ENCODE measurements around the gene GYPC.
"Not testable (repeated sequence)": the region's sequence is repeated elsewhere in the genome, so short reads cannot be mapped to it uniquely, and the experiment has no call there.

GYPC gene

DNA sequence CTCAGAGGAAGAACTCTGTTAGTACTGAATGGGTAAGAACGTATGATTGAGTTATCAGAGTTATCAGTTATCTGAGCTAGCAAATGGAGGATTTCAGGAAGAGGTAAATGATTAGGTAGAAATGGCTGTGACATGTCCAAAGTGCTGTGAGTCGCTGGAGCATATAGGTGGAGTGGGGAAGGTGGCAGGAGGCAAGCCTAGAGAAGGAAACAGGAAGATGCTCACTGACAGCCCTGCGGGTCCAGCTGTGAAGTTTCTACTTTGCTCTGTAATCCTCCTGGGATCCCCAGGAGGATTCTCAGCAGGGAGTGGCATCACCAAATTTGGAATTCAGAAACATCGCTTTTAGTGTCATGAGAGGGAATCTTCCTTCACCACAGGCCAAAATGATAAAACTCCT is 52.0 kb downstream of the GYPC start:
- intact Hi-C loops (cut with micrococcal nuclease), result no loop called here
- no peaks in the 10 kb centered on the region for H3K27me3 Mint-ChIP-seq
- no peaks in the 10 kb centered on the region for H3K9me3 Mint-ChIP-seq
- no peak overlapping the region for H3K27ac Mint-ChIP-seq
- no peaks in the 10 kb centered on the region for H3K4me1 Mint-ChIP-seq (ENCODE audit: low read depth)
- H3K36me3 Mint-ChIP-seq (ENCODE audit: low read depth), result no peaks in the 10 kb centered on the region
- H3K4me3 Mint-ChIP-seq, result no peak overlapping the region

GRCh38 chr2:126714191-126714965 is 58.4 kb downstream of the GYPC start:
- H3K36me3 Mint-ChIP-seq (ENCODE audit: low read depth), result no peaks in the 10 kb centered on the region
- H3K4me1 Mint-ChIP-seq (ENCODE audit: low read depth), result peaks cover 18% of the 10 kb centered on the region
- no peak overlapping the region for H3K27ac Mint-ChIP-seq
- no peak overlapping the region for H3K4me3 Mint-ChIP-seq
- intact Hi-C loops (cut with micrococcal nuclease), result no loop called here
- peaks cover 3% of the 10 kb centered on the region for H3K27me3 Mint-ChIP-seq
- no peaks in the 10 kb centered on the region for H3K9me3 Mint-ChIP-seq

DNA sequence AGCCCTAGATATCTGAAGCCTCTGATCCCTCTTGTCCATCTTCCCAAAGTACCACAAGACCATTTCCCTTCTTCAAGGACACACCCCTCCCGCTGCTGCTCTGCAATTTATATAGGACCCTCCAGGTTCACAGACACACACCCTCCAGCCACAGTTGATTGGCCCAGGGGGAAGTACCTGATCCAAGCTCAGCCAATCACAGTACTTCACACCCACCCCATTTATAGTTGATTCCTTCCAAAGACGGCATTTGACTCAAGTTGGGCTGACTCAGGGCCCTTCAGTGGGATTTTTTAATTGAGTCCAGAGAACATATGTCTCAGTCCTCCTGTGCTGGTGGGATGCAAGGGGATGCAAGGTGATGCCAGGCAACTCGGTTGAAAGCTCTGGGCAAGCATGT is 59.2 kb downstream of the GYPC start:
- H3K27me3 Mint-ChIP-seq, result peaks cover 3% of the 10 kb centered on the region
- intact Hi-C loops (cut with micrococcal nuclease), result no loop called here
- no peak overlapping the region for H3K4me3 Mint-ChIP-seq
- H3K27ac Mint-ChIP-seq, result no peak overlapping the region
- peaks cover 26% of the 10 kb centered on the region for H3K4me1 Mint-ChIP-seq (ENCODE audit: low read depth)
- no peaks in the 10 kb centered on the region for H3K36me3 Mint-ChIP-seq (ENCODE audit: low read depth)
- no peaks in the 10 kb centered on the region for H3K9me3 Mint-ChIP-seq

DNA sequence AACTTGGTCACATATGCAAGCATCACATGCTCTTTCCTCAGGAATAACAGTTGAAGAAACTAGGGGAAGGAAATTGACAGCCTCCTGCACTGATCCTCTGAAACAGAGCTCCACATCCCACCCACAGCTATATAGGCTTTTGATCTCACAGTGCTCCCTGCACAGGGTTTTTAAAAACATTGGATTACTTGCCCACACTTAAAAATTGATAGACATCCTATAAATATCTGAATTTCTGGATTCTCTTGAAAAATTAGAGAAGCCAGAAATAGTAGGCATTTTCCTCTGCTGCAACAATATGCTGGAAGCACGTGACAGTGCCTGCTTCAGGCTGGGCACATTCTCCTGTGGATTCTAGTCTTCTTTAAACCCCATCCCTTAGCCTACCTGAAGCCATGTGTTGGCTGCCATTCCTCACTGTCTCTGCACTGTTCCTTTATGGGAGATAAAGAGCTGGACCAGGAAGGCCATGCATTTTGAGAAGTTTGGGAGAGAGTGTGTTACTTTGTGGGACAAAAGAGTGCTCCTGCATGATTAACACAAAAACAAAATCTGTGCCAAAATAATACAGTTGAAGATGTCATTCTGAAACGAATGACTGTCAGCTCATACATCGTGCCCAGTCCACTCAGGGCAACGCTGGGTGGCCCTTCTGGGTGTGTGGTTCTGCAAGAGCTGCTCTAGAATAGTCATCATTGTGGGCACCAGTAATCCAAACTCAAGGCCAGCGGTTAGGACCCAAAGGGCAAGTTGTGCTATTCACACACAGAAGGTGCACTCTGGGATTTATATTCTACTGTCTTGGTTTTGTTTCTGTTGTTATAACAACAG is 59.8 kb downstream of the GYPC start:
- H3K27me3 Mint-ChIP-seq, result peaks cover 3% of the 10 kb centered on the region
- intact Hi-C loops (cut with micrococcal nuclease), result no loop called here
- H3K27ac Mint-ChIP-seq, result no peak overlapping the region
- H3K36me3 Mint-ChIP-seq (ENCODE audit: low read depth), result no peaks in the 10 kb centered on the region
- no peak overlapping the region for H3K4me3 Mint-ChIP-seq
- H3K9me3 Mint-ChIP-seq, result no peaks in the 10 kb centered on the region
- H3K4me1 Mint-ChIP-seq (ENCODE audit: low read depth), result peaks cover 32% of the 10 kb centered on the region

DNA sequence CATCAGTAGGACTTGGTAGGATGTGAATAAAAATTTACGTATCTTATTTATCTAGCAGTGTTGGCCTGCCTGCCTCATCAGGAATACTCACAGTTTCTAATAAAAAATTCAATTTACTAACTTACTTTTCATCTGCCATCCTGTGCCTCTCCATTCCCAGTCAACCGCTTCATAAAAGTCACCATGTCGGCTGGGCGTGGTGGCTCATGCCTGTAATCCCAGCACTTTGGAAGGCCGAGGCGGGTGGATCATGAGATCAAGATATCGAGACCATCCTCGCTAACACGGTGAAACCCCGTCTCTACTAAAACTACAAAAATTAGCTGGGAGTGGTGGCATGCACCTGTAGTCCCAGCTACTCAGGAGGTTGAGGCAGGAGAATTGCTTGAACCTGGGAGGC is 61.3 kb downstream of the GYPC start:
- H3K27ac Mint-ChIP-seq; H3K36me3 Mint-ChIP-seq (ENCODE audit: low read depth); H3K4me3 Mint-ChIP-seq; H3K9me3 Mint-ChIP-seq; intact Hi-C loops (cut with micrococcal nuclease); H3K27me3 Mint-ChIP-seq: not testable (repeated sequence)
- H3K4me1 Mint-ChIP-seq (ENCODE audit: low read depth), result peaks cover 33% of the 10 kb centered on the region

DNA sequence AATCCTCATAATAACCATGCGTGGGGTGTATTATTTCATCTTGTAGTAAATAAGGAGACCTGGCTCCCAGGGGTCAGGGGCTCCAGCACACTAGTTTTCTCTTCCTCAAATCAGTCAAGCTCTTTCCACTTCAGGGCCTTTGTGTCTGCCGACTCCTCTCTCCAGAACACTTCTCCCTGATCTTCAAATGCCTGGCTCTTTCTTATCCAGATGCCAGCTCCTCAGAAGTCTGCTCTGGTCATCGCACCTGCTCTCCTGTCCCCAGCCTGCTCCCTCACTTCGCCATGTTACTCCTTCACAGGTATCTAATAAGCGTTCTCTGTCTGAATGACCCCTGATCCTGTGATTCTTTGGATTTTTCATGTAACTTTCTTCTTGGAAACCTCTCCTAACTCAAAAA is 62.0 kb downstream of the GYPC start:
- intact Hi-C loops (cut with micrococcal nuclease), result no loop called here
- no peak overlapping the region for H3K4me3 Mint-ChIP-seq
- no peaks in the 10 kb centered on the region for H3K9me3 Mint-ChIP-seq
- peaks cover 3% of the 10 kb centered on the region for H3K27me3 Mint-ChIP-seq
- no peak overlapping the region for H3K27ac Mint-ChIP-seq
- peaks cover 33% of the 10 kb centered on the region for H3K4me1 Mint-ChIP-seq (ENCODE audit: low read depth)
- H3K36me3 Mint-ChIP-seq (ENCODE audit: low read depth), result no peaks in the 10 kb centered on the region

DNA sequence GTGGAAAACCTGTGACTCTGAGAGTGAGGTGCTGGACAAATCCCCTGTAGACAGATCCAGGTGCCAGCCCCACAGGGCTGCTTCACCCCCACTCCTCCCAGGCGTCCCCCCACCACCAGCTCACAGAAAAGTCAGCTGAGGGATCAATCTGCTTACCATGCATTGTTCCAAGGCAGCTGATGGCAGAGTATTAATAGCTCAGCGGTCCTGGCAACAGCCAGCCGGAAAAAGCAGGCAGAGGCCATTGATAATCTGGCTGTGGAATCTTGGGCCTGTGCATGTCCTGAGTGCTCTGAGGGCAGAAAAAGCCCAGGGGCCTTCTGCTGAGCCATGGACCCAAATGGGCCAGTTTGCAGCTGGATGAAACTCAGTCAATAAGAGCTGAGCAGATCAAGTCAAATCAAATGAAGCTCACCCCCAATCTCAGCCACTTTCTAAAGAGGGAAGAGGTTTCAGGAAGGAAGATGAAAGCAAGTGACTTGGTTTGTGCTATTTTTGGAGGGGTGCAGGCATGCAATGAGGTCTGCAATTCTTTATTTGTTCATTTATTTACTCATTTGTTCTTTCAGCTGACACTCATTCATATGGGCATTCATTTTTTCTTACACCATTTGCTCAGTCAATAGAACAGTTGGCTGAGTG is 63.4 kb downstream of the GYPC start:
- Mint-ChIP-seq H3K36me3 (ENCODE audit: low read depth) (no peaks in the 10 kb centered on the region), H3K27me3 (peaks cover 3% of the 10 kb centered on the region), H3K27ac (no peak overlapping the region), H3K4me3 (no peak overlapping the region), H3K9me3 (no peaks in the 10 kb centered on the region), H3K4me1 (ENCODE audit: low read depth) (peaks cover 26% of the 10 kb centered on the region)
- intact Hi-C loops (cut with micrococcal nuclease), result no loop called here

DNA sequence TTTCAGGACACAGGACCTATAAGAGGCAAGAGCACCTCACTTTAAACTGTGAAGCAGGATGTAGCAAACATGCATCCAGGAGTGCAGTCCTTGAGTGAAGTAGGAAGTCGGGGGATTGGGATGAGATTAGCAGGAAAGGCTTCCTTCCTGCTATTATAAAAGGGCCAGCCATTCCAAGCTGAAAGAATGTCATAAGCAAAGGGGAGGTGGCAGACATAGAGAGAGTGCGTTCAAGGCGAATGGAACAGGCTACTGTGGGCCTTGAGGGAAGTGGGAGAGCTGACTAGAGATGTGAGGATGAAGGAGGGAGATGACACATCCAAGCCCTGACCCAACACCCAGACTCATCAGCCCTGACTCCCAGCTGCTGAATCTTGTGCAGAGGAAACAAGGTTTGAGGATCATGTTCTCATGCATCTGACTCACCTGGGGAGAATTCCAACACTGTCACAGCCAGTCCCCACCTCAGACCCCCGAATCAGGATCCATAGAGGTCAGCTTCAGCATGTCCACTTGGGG is 63.9 kb downstream of the GYPC start:
- Mint-ChIP-seq H3K9me3 (peaks cover 2% of the 10 kb centered on the region), H3K27ac (no peak overlapping the region), H3K4me3 (no peak overlapping the region), H3K27me3 (peaks cover 3% of the 10 kb centered on the region), H3K4me1 (ENCODE audit: low read depth) (peaks cover 20% of the 10 kb centered on the region), H3K36me3 (ENCODE audit: low read depth) (no peaks in the 10 kb centered on the region)
- intact Hi-C loops (cut with micrococcal nuclease), result no loop called here

DNA sequence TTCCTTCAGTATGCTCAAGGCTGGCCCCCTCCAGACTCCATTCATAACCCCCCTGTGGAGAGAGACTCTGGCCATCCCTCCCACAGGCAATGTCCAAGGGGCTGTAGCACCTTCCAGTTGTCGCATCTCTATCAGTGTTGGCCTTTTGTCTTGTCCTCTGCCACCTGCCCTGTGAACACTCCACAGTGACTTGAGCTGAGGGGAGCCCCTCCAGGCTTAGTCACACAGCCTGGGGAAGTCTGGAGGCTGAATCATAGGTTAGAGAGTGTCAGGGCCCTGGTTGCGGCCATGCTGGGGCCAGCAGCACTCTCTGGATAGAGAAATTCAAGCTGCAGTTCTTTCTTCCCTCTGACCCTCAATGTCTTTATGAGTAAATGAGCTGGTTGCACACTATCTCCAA is 64.7 kb downstream of the GYPC start:
- Mint-ChIP-seq H3K36me3 (ENCODE audit: low read depth) (no peaks in the 10 kb centered on the region), H3K27me3 (peaks cover 6% of the 10 kb centered on the region), H3K4me3 (no peak overlapping the region), H3K4me1 (ENCODE audit: low read depth) (peaks cover 17% of the 10 kb centered on the region), H3K27ac (no peak overlapping the region), H3K9me3 (peaks cover 9% of the 10 kb centered on the region)
- intact Hi-C loops (cut with micrococcal nuclease), result no loop called here

- intact Hi-C loops (cut with micrococcal nuclease), result no loop called here
- Mint-ChIP-seq H3K4me1 (ENCODE audit: low read depth) (peaks cover 17% of the 10 kb centered on the region), H3K9me3 (peaks cover 15% of the 10 kb centered on the region), H3K27ac (no peak overlapping the region), H3K27me3 (peaks cover 6% of the 10 kb centered on the region), H3K4me3 (no peak overlapping the region), H3K36me3 (ENCODE audit: low read depth) (no peaks in the 10 kb centered on the region)
Observed at GRCh38 chr2:126722081-126722480, 66.1 kb downstream of the GYPC start.

GRCh38 chr2:126722546-126722945 is 66.6 kb downstream of the GYPC start:
- Mint-ChIP-seq H3K27me3 (peaks cover 6% of the 10 kb centered on the region), H3K4me3 (no peak overlapping the region), H3K27ac (no peak overlapping the region), H3K4me1 (ENCODE audit: low read depth) (peaks cover 17% of the 10 kb centered on the region), H3K9me3 (peaks cover 15% of the 10 kb centered on the region), H3K36me3 (ENCODE audit: low read depth) (no peaks in the 10 kb centered on the region)
- intact Hi-C loops (cut with micrococcal nuclease), result no loop called here

DNA sequence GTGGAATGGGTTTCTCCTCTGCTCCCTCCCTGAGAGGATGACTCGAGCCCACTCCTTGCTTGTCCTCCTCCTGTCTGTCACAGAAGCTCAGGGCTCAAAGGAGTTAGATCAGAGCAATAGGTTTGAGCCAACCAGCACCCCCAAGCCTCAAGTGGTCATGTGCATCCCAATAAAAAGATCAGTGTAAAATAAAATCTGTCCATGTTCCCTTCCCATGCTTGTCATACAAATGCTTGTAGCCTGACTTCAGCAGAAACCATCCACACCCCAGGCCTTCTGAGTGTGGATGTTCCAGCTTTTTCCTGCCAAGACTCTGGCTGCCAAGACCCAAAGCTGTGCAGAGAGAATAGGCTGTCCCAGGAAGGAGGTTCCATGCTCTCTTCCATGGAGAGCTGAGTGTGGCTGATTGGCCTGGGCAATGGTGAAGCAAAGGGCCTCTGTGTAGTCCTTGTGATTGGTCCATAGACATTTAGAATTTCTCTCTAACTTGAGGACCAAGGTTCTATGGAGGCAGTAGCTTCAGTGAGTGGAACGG is 67.4 kb downstream of the GYPC start:
- intact Hi-C loops (cut with micrococcal nuclease), result no loop called here
- Mint-ChIP-seq H3K4me1 (ENCODE audit: low read depth) (peaks cover 17% of the 10 kb centered on the region), H3K27ac (no peak overlapping the region), H3K36me3 (ENCODE audit: low read depth) (no peaks in the 10 kb centered on the region), H3K27me3 (peaks cover 2% of the 10 kb centered on the region), H3K4me3 (no peak overlapping the region), H3K9me3 (peaks cover 15% of the 10 kb centered on the region)

GRCh38 chr2:126725580-126725979 is 69.6 kb downstream of the GYPC start:
- intact Hi-C loops (cut with micrococcal nuclease), result no loop called here
- no peak overlapping the region for H3K27ac Mint-ChIP-seq
- no peaks in the 10 kb centered on the region for H3K36me3 Mint-ChIP-seq (ENCODE audit: low read depth)
- H3K4me1 Mint-ChIP-seq (ENCODE audit: low read depth), result peaks cover 3% of the 10 kb centered on the region
- peaks cover 2% of the 10 kb centered on the region for H3K27me3 Mint-ChIP-seq
- H3K4me3 Mint-ChIP-seq, result no peak overlapping the region
- peaks cover 15% of the 10 kb centered on the region for H3K9me3 Mint-ChIP-seq

- no peak overlapping the region for H3K4me3 Mint-ChIP-seq
Observed at GRCh38 chr2:126729896-126730295, 73.9 kb downstream of the GYPC start.

More at GRCh38 chr2:126729896-126730295, 73.9 kb downstream of the GYPC start:
- no peaks in the 10 kb centered on the region for H3K36me3 Mint-ChIP-seq (ENCODE audit: low read depth)
- intact Hi-C loops (cut with micrococcal nuclease), result no loop called here
- H3K27me3 Mint-ChIP-seq, result peaks cover 4% of the 10 kb centered on the region
- H3K27ac Mint-ChIP-seq, result no peak overlapping the region
- peaks cover 13% of the 10 kb centered on the region for H3K9me3 Mint-ChIP-seq
- peaks cover 6% of the 10 kb centered on the region for H3K4me1 Mint-ChIP-seq (ENCODE audit: low read depth)

Measured in dendritic cell treated with granulocyte-macrophage colony-stimulating factor and Interleukin-4, amounts not matched to agents 40 ng/mL and 50 ng/mL, for 4 days (primary cell).